ENCODE measurements around the gene DARS1.
"Not testable (repeated sequence)": the region's sequence is repeated elsewhere in the genome, so short reads cannot be mapped to it uniquely, and the experiment has no call there.

The DARS1 gene

GRCh38 chr2:135984199-135985017 is 1.0 kb downstream of the DARS1 start:
- peak overlapping the region; percentile 97 for H3K4me3 ChIP-seq (ENCODE audit: low read depth, low read length)
- DNase-seq (ENCODE audit: low read depth, low spot score), result no peak
- TF ChIP-seq CTCF (IDR thresholded peaks at IDR 0.05; ENCODE audit: low read depth, low read length), result no peak
- in situ Hi-C loops (cut with HindIII; ENCODE audit: low sequenced_read_pairs), result no loop called here

GRCh38 chr2:135980434-135981079 is 4.9 kb downstream of the DARS1 start:
- H3K4me3 ChIP-seq (ENCODE audit: low read depth, low read length), result no peak overlapping the region
- in situ Hi-C loops (cut with HindIII; ENCODE audit: low sequenced_read_pairs), result no loop called here
- no peak for DNase-seq (ENCODE audit: low read depth, low spot score)
- TF ChIP-seq CTCF (IDR thresholded peaks at IDR 0.05; ENCODE audit: low read depth, low read length), result no peak

- H3K4me3 ChIP-seq (ENCODE audit: low read depth, low read length), result no peak overlapping the region
- in situ Hi-C loops (cut with HindIII; ENCODE audit: low sequenced_read_pairs), result no loop called here
- DNase-seq (ENCODE audit: low read depth, low spot score), result no peak
- no peak for TF ChIP-seq CTCF (IDR thresholded peaks at IDR 0.05; ENCODE audit: low read depth, low read length)
Observed at GRCh38 chr2:135975702-135976101, 9.7 kb downstream of the DARS1 start.

GRCh38 chr2:135974036-135974435 is 11.4 kb downstream of the DARS1 start:
- no peak for DNase-seq (ENCODE audit: low read depth, low spot score)
- no peak overlapping the region for H3K4me3 ChIP-seq (ENCODE audit: low read depth, low read length)
- in situ Hi-C loops (cut with HindIII; ENCODE audit: low sequenced_read_pairs), result no loop called here
- no peak for TF ChIP-seq CTCF (IDR thresholded peaks at IDR 0.05; ENCODE audit: low read depth, low read length)

GRCh38 chr2:135969655-135970387 is 15.6 kb downstream of the DARS1 start:
- no peak for DNase-seq (ENCODE audit: low read depth, low spot score)
- in situ Hi-C loops (cut with HindIII; ENCODE audit: low sequenced_read_pairs), result no loop called here
- no peak for TF ChIP-seq CTCF (IDR thresholded peaks at IDR 0.05; ENCODE audit: low read depth, low read length)
- no peak overlapping the region for H3K4me3 ChIP-seq (ENCODE audit: low read depth, low read length)

GRCh38 chr2:135965756-135966155 is 19.7 kb downstream of the DARS1 start:
- in situ Hi-C loops (cut with HindIII; ENCODE audit: low sequenced_read_pairs), result no loop called here
- TF ChIP-seq CTCF (IDR thresholded peaks at IDR 0.05; ENCODE audit: low read depth, low read length), result no peak
- DNase-seq (ENCODE audit: low read depth, low spot score), result no peak
- H3K4me3 ChIP-seq (ENCODE audit: low read depth, low read length), result no peak overlapping the region

GRCh38 chr2:135964404-135964803 is 21.0 kb downstream of the DARS1 start:
- H3K4me3 ChIP-seq (ENCODE audit: low read depth, low read length); in situ Hi-C loops (cut with HindIII; ENCODE audit: low sequenced_read_pairs); DNase-seq (ENCODE audit: low read depth, low spot score): not testable (repeated sequence)
